PFSK-1 (cell line): ENCODE measurements around the gene MAP2.
A peak's percentile ranks its signal among the peaks of the same experiment; 100 is the strongest.

Source experiments
- FOXP2 ChIP-seq: optimal IDR thresholded peaks from 2 replicates; pipeline ENCODE3; 2011; ENCODE audit warnings: borderline replicate concordance, control low read depth, inconsistent platforms; ENCODE audit not compliant: insufficient read depth; ENCODE audit errors: extremely low read length, extremely low read depth
- POLR2AphosphoS5 ChIP-seq: IDR thresholded peaks from 2 replicates; pipeline ENCODE4 v1.6.1; 2012; ENCODE audit warnings: low read depth, mild to moderate bottlenecking, control low read depth, low read length, moderate library complexity
- REST ChIP-seq, 2 experiments: IDR thresholded peaks; 2 replicates each; pipeline versions ENCODE4 v1.6.1 to v1.8.0; 2011 to 2012; ENCODE audit warnings: low read depth in 2 of 2, low read length in 2 of 2, control low read depth in 1 of 2, inconsistent platforms in 1 of 2, mild to moderate bottlenecking in 1 of 2, moderate library complexity in 1 of 2; ENCODE audit not compliant: insufficient read depth in 1 of 2
- SIN3A ChIP-seq: IDR thresholded peaks from 2 replicates; pipeline ENCODE4 v1.6.1; 2012; ENCODE audit warnings: mild to moderate bottlenecking, low read length, moderate library complexity, borderline replicate concordance; ENCODE audit not compliant: insufficient read depth
- TAF1 ChIP-seq: IDR thresholded peaks from 2 replicates; pipeline ENCODE4 v1.6.1; 2012; ENCODE audit warnings: low read length, control low read depth, borderline replicate concordance; ENCODE audit not compliant: insufficient read depth

Gene MAP2

DNA sequence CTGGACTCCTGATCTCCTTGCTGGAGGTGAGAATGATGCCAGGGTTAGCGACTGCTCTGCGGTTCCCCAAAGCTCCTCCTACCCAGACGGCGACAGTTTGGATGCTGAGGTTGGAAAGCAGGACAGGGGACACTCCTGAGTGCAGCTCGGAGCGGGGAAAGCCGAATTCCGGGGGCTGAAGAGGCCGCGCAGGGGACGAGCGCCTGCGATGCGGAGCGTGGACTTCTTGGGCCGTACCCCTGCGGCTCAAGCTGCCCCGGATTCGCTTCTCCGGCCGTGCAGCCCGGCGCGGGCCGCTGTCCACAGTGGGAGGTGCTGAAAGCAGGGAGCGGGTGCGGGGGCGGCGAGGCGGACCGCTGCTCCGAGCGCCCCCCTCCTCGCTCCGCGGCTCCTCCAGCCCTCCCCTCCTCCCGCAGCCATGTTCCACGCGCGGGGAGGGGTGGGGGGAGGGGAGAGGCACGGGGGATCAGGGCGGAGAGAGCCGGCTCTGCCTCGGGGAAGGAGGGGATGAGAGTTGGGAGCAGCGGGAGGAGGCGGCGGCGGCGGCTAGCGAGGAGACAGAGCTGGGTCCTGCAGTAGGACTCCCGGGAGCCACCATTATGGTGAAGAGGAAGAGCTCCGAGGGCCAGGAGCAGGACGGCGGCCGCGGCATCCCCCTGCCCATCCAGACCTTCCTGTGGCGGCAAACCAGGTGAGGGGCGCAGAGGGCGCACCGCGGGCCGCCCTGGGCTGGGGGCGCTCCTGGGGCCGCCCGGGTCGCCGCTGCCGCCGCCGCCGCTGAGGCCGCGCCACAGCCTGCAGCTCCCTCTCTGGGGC lies 347.8 kb downstream of the MAP2 start, which contains the start of gene UNC80:
TSS of gene UNC80 (plus strand) at position 359 of the 816 bp plus-strand sequence. CDS start at position 600, 241 bp downstream.
- TF ChIP-seq POLR2AphosphoS5 (no peak), TAF1 (no peak), REST (IDR thresholded peaks at IDR 0.05; ENCODE audit: insufficient read depth in 1 of 2, low read depth in 2 of 2, low read length in 2 of 2) (peak; percentile 96 to 98), FOXP2 (peak; percentile 69), SIN3A (peak; percentile 97; the same call in 1 of the 2 replicates)

DNA sequence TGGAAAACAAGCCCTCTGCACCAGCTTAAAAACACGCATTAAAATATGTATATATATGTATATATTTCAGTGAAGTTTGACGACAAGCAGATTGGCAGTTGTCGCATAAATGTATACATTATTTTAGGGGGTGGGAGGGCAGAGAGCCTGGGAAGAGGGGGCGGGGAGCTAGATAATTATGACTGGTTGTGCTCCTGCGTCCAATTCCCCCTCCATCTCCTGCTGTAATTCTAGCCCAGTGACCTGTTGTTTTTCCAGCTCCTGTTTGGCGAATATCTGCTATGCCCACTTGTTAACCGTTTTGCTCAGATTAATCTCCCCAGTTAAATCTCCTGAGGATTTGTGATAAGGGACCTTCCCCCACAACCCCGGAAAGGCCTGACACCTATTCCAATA lies 348.4 kb downstream of the MAP2 start:
- no peak for TF ChIP-seq TAF1
- TF ChIP-seq FOXP2, result no peak

DNA sequence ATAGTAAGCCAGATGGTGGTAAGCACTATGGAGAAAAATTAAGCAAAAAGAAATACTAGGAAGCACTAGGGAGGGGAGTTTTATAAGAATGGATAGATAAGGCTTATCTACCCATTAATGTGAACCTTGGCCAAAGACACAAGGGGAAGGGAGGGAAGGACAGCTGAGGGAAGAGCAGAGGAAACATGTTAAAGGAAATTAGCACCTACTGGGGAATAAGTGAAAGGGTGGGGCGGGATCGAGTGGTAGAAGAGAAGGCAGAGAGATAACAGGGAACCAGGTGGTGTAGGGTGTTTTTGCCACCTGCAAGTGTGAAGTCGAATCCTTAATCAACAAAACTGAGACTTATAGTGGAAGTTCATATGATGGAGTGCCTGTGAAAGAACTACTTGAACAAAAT lies 349.5 kb downstream of the MAP2 start:
- TF ChIP-seq REST (IDR thresholded peaks at IDR 0.05; ENCODE audit: insufficient read depth in 1 of 2, low read depth in 2 of 2, low read length in 2 of 2) (no peak), POLR2AphosphoS5 (no peak), TAF1 (no peak), SIN3A (no peak), FOXP2 (no peak)
